GM03348 (cell line): ENCODE data around the gene ADAMTS17.

Source experiments
- DNase-seq: peaks from one replicate; pipeline ENCODE4 v3.0.0; 2012; ENCODE audit warnings: low spot score

The ADAMTS17 gene

DNA sequence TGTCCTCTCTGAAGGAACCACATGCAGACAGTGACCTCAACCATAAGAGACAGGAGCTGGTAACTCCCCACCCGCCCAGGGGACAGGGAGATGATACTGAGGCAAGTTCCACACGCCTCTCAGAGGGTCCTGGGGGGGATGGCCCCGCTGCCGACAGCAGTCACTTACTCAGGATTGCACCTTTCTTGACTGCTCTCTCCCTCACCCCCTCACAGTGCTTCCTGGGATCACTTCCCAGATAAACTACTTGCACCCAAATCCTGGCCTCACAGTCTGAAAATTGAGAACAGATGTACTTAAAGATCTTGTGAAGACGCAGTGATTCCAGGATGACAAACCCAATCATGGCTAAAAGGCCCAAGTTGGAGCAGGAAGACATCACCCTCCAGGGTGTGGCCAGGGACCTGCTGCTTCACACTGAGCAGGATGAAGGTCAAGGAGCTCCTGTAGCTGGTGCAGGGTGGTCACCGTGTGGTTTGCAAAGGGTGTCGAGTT, 207.6 kb downstream of the ADAMTS17 start:
- no peak for DNase-seq

DNA sequence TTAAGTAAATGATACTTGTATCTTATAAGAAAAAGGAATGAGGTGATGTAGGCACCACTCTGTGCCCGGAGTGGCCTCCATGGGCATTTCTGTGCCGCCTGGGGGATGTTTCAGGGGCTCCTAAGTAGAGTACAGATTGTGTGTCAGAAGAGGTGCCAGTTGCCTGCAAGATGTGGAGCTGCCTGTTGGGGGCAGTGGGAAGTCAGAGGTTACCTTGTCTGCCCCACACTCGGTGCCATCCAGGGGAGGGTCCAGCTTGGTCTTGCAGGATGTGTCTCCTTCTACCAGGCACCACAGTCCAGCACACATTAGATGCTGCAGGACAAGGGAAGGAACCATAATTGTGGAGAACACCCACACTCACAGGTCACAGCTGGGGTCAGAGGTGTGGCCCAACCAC, 208.8 kb downstream of the ADAMTS17 start:
- DNase-seq: no peak

DNA sequence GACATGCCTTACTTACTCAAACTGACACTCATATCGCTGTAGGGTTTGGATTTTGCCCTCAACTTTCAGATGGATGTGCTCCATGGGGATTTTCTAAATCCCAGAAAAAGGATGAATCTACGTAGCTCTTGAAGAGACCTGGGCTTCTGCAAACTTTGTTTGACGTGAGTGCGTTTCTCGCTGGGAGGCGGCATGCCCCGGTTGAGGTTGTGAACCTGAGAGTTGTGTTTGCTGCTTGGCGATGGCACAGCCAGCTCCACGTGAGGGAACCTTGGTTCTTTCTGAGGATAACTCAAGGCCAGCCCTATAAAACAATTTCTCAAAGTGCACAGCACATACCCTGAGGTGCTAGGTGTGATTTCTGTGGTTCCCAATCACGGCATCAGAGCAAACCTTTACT, 209.5 kb downstream of the ADAMTS17 start:
- no peak for DNase-seq

DNA sequence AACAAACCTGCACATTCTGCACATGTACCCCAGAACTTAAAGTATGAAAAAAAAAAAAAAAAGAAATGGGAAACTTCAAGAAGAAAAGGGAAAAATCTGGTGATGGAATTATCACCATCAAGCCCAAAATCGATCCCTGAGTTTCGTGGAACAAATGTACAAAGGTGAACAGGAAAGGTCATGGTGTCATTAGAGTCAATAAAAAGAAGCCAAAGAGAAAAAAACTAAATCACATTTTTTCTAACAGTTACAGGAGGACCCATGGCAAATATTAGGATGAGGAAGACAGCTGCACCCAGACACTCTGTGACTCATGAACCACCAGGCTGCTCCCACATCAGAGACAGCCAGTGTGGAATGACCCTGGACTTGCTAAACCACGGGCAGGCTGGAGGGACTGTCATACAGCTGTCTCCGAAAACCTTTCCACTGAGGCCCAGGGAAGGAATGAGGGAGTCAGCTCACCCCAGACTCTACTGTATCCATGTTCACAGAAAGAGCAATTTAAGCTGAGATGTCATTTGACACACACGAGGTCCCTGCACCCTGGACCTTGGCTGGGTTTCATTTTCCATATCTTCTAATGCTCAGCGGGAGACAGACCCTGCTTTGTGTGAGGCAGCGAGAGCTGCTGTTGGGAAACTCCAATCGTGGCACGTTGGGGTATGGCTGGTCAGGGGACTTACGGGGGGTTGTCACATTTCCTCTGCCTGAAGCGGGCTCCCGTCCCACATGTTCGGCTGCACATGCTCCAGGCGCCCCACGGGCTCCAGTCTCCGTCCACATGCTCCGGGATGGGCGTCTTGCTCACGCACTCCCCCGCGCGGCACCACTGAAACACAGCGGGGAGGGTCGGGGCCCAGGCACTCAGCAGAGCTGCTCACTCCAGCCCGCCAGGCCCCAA, 210.2 kb downstream of the ADAMTS17 start:
- DNase-seq: no peak

DNA sequence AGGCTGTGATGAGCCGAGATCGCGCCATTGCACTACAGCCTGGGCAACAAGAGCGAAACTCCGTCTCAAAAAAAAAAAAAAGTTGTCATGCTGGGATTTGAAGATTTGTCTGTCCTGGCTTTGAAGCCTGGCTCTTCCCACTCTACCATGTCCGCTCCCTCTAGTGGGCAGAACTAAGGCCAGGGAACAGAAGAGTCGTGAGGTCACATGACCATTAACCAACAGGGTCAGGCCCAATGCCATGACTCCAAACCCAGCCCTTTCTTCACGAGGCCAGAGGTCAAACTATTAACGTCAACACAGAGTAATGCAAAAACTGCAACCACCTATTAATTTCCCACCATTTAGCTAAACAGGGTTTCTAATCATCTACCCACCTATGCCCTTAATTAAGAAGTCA, 212.1 kb downstream of the ADAMTS17 start:
- DNase-seq: no peak

DNA sequence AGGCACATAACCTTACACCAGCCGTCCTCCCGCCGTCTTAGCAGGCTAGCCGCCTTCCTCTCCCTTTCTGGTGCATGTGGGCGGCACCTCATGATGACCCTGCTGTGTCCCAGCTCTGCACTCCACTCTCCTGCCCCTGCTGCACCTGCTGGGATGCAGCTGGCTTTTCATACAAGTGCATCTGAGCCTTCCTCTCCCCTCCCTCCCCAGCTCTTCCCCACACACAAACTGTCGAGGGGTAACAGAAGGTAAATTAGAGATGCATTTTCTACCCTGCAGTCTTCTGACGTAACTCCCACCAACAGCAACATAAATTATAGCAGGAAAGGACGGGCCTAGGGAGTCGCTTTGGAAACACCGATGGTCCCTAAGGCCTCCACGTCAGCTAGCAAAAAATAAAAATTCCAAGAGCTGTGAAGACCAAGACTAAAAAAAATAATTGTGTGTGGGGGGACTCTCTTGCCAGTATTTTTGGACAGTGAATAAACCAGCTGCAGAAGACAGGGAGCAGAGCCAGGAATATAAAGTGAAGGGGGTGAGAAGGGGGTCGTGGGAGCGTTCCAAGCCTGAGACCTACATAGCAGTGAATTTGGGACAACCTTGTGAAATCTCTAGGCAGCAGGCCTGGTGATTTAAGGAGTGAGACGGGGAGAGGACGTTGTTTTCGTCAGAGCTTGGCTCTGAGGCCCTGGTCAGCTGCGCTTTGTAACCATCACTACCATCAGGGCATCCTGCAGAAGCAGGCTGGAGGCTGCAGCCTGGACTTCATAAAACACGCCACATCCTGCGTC, 216.2 kb downstream of the ADAMTS17 start:
- no peak for DNase-seq

DNA sequence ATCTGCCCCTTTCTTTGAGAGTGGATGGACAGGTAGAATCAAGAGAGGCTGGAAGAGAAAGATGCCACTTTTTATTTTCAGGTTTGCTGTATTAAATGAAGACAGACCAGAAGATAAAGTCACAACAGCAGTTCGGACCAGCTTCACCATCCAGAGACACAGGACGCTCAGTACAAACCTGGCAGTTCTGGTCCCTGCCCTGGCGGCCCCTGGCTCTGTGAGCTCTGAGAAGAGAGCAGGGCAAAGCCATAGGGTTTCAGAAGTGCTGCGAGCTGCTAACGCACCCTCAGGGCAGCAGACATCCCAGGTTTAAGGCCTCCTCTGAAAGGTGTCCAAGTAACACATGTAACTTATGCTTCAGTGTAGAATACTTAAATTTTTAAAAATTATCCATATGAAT, 216.8 kb downstream of the ADAMTS17 start:
- DNase-seq: no peak

DNA sequence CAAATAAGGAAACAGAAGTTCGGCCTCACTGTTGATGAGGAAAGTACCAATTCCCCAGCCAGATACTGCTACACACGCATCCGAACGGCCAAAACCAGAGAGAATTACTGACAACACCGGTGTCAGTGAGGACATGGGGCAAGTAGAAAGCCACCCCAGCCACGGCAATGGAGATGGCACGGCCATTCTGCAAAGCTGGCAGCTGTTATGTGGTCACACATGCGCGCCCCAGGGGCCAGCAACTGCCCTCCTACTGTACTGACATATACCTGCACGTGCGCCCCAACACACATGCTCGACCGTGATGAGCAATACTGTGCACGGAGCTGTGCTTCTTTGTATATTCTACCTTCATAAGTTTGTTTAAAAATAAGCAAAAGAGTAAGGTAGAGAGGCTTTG, 217.4 kb downstream of the ADAMTS17 start:
- no peak for DNase-seq

DNA sequence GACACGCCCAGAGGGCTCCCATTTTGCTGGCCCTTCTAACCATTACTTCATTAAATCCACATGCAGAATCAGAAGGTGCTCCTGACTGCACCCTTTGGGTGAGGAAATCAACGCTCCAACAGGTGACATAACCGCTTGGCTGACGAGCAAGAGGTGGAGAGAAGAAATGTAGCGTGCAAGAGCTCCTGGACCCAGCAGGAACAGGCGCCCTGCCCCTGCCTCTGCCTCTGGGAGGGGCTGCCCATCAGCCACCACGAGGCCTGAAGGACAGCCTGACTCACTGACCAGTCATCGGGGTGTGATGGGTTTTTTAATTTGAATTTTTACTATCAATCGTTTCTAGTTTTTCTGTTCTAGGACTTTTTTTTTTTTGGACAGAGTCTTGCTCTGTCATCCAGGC, 218.2 kb downstream of the ADAMTS17 start:
- DNase-seq: no peak

DNA sequence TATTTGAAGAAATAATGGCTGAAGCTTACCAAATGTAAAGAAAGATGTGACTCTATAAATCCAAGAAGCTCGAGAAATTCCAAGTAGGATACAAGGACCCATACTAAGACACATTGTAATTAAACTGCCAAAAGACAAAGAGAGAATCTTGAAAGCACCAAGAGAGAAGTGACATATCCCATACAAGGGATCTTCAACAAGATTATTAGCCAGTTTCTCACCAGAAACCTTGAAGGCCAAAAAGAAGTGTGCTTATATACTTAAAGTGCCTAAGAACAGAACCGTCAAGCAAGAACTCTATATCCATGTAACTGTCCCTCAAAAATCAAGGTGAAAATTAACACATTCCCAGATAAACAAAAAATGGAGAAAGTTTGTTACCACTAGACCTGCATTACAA, 220.5 kb downstream of the ADAMTS17 start:
- DNase-seq: no peak

DNA sequence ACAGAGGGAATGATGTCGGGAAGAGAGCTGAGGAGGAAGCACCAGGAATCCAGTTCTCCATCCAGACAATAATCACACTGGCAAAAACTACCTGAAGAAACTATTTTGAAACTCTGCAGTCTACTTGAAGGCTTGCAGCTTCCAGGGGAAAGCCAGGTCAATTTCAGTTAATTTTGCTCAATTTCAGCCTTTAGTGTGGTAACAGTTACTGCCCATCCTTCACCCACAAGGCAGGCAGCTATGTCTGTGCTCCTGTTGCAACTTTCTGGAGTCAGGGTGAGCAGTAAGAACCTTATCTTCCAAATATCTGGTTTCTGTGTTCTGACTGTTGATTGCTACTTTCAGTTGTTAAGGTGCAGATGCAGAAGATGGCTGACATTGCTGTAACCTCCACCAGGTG, 221.7 kb downstream of the ADAMTS17 start:
- no peak for DNase-seq

DNA sequence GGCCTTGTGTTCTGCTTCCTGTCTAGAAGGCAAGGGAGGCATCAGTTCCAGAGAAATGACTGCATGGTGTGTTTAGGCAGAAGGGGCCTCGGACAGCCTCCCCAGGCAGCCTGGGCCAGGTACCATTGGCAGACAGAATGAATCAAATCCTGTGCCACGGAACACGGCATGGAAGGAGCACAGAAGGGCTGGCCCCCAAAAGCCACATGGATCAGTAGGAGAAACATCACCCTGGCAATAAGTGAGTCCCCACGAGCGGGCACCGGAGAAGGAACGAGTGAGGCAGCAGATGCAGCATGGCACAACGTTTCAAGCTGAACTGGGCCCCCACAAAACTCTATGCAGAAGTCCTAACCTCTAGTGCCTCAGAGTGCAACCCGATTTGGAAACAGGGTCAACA, 223.2 kb downstream of the ADAMTS17 start:
- no peak for DNase-seq

DNA sequence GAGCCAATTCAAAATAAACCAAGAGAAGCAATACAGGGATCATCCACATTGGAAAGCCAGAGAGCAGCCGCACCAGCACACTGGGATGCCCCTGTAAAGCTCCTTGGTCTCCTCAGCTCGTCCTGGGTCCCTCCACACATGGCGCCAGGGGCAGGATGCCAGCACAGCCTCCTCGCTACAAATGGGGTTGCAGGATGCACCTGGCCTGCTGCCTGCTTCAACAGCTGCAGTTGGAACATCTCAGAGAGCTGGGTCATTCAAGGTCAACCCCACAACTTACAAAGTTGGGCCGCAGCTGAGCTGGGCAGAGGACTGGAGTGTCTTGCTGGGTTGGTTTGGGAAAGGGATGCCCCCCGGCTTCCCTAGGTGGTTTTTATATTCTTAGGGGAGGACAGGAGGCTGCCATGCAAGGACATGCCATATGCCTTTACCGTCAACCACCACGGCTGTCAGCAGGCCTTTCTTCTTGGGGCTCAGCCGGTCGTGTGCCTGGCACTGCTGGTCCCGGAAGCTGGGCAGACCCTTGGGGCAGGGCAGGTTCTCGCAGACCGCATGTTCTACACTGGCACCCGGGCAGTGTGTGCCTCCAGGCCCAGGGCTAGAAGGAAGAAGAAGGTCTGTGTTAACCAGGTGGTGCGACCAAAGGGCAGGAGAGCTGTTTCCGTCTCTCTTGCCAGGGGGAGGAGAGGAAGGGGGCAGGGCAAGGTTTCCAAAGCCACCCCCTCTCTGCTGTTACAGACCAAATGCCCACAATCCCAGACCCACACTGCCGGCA, 225.2 kb downstream of the ADAMTS17 start:
- no peak for DNase-seq

DNA sequence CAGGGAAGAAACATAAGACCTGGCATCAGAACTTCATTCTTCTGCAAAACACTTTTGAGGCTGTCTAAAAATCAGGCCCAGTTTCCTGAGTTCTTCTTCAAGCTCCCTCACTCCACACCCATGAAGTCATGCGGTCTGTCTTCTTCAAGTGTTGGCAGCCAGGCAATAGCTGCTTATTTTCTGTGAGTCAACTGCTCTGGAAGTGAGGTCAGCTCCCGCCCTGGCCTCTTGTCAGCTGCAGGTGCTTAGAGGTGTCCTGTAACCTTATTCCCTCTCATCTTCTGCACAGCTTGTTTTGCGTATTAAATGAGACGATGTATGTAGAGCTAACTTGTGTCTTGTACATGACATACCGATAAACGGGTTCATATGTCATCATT, 226.1 kb downstream of the ADAMTS17 start:
- DNase-seq: no peak

DNA sequence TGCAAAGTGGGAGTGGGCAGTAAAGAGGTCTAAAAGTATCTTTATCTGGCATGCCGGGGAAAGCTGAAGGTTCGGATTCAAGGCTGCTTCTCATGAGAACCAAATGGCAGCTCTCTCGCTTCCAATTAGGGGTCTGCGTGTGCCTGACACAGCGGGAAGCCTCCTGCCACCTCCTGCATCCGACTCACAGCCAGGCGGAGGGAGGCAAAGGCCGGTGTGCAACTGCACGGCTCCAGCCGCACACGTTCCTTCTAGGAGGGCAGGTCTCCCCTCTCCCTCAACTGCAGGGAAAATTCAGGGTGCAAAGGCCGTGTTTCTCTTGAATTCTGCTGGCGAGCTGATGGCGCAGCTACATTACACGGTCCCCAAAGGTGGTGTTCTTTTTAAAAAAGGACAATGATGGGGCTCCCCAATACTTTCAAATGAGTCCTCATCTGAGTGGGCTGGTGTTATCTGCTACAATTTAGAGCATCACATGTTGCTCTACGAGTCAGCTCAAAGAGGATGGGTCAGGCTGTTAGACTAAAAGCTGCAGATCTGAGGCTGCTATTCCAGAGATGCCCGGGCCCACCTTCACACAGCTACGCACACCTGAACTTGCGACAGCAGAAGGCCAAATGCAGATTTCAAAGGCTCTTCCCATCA, 226.6 kb downstream of the ADAMTS17 start:
- DNase-seq: no peak

DNA sequence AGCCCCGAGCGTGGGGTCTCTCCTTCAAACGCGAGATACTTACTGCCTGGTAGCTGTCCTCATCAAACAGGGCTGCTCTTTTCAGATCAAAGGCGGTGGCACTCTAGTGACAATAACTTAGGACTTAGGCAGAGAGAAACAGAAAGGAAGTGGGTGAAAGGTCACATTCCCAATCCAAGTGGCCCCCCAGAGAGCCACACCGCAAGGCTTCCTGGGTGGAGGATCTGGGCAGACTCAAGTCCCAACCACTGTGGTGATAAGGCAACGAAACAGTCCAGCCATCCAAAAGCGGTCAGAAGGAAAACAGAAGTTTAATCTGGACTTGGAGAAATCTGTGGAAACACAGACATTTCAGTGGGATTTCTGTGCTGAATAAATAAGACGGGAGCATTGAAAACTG, 227.2 kb downstream of the ADAMTS17 start:
- DNase-seq: no peak

DNA sequence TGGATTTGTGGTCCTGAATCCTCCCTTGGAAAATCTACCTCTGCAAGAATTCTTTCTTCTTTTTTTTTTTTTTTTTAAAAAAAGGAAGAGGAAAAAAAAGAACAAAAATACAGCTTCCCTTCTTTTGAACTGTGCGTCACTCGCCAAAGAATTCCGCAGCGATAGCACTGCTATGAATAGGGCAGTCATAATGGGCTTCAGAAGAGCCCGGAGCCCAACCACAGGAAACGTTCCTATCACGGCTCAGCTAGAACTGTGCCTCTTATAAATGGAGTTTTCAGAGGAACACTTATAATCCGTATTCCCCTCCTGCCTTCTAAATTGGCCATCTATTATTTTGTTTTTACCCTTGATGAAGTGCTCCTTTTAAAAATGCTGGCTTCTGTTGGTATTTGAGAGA, 227.7 kb downstream of the ADAMTS17 start:
- DNase-seq: peak; percentile 42

DNA sequence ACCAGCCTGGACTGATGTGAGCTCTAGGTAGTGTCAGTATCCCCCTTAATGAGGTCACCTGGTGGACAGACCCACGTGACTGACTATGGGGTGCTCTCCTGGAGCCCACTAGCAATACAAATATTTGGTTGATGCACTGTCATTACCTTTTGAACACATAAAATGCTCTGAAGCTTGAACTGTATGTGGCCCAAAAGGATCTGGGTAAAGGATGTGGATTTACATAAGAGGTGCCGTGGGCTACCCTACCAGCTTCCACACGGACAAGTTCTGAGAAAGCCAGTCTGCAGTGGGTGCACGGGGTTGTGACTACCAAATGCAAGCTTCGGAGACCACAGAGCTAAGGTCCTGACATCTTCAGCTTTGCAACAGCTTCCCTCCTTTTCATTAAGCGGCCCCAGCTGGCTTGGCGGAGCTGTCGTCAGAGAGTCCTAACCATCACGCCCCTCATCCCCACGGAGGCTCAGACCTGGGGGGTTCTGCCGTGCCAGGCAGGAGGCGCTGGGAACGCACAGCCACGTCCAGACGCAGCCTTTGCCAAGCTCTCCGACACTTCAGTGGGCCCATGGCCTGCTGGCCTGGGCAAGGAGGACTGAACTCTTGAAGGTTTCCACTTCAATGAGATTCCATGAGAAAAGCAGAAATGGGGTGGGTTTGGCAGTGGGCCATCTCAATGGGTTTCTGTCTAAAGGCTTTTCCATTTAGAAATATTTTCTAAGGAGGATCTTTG, 228.3 kb downstream of the ADAMTS17 start:
- DNase-seq: no peak

DNA sequence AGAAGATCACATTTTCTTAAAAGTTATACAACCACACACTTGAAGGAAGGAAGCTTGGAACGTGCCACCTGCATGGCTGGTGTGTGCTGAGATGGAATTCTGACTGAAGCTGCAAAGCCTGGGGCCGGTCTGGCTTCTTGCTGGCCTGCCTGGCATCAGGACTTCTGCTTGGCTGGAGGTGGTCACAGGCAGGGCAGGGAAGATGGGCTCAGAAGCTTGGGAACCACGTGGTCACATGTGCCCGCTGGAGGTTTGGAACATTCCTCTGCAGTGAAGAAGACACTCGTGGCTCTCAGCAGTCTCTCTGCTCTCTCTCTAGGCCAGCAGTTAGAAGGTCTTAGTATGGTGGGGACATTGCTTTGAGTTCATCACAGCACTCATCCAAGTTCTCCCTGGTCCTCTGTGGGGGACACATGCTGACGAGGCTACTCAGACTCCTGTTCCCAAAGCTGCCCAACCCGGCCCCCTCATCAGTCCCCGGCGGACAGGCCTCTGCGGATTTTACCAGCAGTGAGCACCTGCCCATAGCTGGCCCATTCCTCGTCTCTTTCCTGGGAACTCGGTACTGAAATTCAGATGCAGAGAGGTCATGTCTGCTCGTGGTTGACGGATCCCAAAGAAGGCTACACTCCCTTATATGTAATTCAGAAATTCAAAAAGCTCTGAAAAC, 229.0 kb downstream of the ADAMTS17 start:
- DNase-seq: no peak

DNA sequence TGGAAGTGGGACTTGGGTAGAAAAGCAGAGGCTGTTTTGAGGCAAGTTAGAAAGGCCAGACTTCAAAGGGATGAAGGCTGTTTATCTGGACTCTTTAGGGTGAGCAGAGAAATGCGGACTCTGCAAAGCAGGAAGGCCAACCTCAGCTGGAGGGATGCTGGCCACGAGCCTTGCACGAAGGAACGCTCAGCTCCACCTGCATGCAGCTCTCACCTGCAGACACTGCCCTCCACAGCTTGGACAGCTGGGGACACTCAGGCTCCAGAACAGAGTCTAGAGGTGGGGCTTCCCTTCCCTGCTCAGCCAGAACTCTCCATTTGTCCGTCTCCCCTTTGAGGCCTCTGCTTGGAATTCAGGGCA, 229.7 kb downstream of the ADAMTS17 start:
- DNase-seq: no peak
